HG02610 (cell line): ENCODE data around the gene STX3.
"Not testable (repeated sequence)": the region's sequence is repeated elsewhere in the genome, so short reads cannot be mapped to it uniquely, and the experiment has no call there.

Experiments used
- ATAC-seq: cut with Tn5 transposase; IDR thresholded peaks from one replicate; pipeline ENCODE4 v1.9.1; 2021; ENCODE audit warnings: mild to moderate bottlenecking, moderate library complexity; ENCODE audit not compliant: unreplicated experiment

The STX3 gene

GRCh38 chr11:59785818-59786217 is 30.6 kb downstream of the STX3 start:
- no peak for ATAC-seq

- no peak for ATAC-seq
These were observed 32.0 kb downstream of the STX3 start for GRCh38 chr11:59787255-59787588.

- ATAC-seq: no peak
These were observed 32.6 kb downstream of the STX3 start for GRCh38 chr11:59787816-59788215.

- no peak for ATAC-seq
These were observed 36.5 kb downstream of the STX3 start for GRCh38 chr11:59791639-59792038.

GRCh38 chr11:59792507-59792906 is 37.3 kb downstream of the STX3 start:
- no peak for ATAC-seq

GRCh38 chr11:59794417-59794816 is 39.2 kb downstream of the STX3 start:
- no peak for ATAC-seq

GRCh38 chr11:59800390-59801025 is 45.3 kb downstream of the STX3 start:
- ATAC-seq: no peak

GRCh38 chr11:59801160-59801706 is 46.1 kb downstream of the STX3 start:
- ATAC-seq: no peak

- no peak for ATAC-seq
These were observed 46.9 kb downstream of the STX3 start for GRCh38 chr11:59801981-59802638.

- ATAC-seq: no peak
These were observed 47.5 kb downstream of the STX3 start for GRCh38 chr11:59802639-59803176.

GRCh38 chr11:59804061-59804460 is 48.9 kb downstream of the STX3 start:
- no peak for ATAC-seq

- no peak for ATAC-seq
These were observed 52.0 kb downstream of the STX3 start for GRCh38 chr11:59807047-59807610.

- ATAC-seq: peak; percentile 98
These were observed 55.2 kb downstream of the STX3 start, which contains the start of gene MRPL16 for GRCh38 chr11:59810189-59810910. TSS of gene MRPL16 (minus strand) at chr11:59810778. CDS start at chr11:59810658, 120 bp downstream.

- no peak for ATAC-seq
These were observed 55.7 kb downstream of the STX3 start for GRCh38 chr11:59810911-59811259.

GRCh38 chr11:59812220-59812619 is 57.0 kb downstream of the STX3 start:
- no peak for ATAC-seq

GRCh38 chr11:59813364-59813763 is 58.2 kb downstream of the STX3 start:
- no peak for ATAC-seq

GRCh38 chr11:59814021-59814420 is 58.8 kb downstream of the STX3 start:
- ATAC-seq: no peak

- no peak for ATAC-seq
These were observed 60.6 kb downstream of the STX3 start for GRCh38 chr11:59815754-59816153.

- not testable (repeated sequence) for ATAC-seq
These were observed 61.3 kb downstream of the STX3 start for GRCh38 chr11:59816434-59816833.

GRCh38 chr11:59818572-59818971 is 63.4 kb downstream of the STX3 start:
- no peak for ATAC-seq

GRCh38 chr11:59822989-59823566 is 67.9 kb downstream of the STX3 start:
- ATAC-seq: peak; percentile 82
